ENCODE results near the gene POLD1.

POLD1 gene

GRCh38 chr19:50427318-50427925, 43.3 kb downstream of the POLD1 start:
- Histone ChIP-seq H3K4me3 (ENCODE audit: low read length) (no peak overlapping the region), H3K18ac (ENCODE audit: low read length) (no peak overlapping the region), H3K79me2 (ENCODE audit: control insufficient read depth, insufficient read depth, low read length) (no peaks in the 10 kb centered on the region), H2BK15ac (replicated peaks; ENCODE audit: low read depth) (no peak overlapping the region), H3K23ac (ENCODE audit: low read length) (no peak overlapping the region), H3K9ac (ENCODE audit: low read length) (no peak overlapping the region), H3K79me1 (ENCODE audit: low read length) (no peaks in the 10 kb centered on the region), H3K4me2 (ENCODE audit: low read length) (no peak overlapping the region), H3K36me3 (ENCODE audit: control insufficient read depth, insufficient read depth, low read length) (no peaks in the 10 kb centered on the region), H2BK5ac (ENCODE audit: low read length) (no peak overlapping the region), H3K4me1 (ENCODE audit: control insufficient read depth, low read depth, low read length) (peaks cover 2% of the 10 kb centered on the region), H3K27me3 (ENCODE audit: insufficient read depth, low read length, poor library complexity) (no peaks in the 10 kb centered on the region), H3K27ac (ENCODE audit: low read depth, low read length) (no peak overlapping the region), H4K5ac (ENCODE audit: low read length) (no peak overlapping the region), H3K56ac (ENCODE audit: low read length) (no peak overlapping the region), H2AK5ac (ENCODE audit: low read length) (no peak overlapping the region), H3K4ac (ENCODE audit: low read depth, low read length) (no peak overlapping the region), H4K8ac (ENCODE audit: low read depth, low read length) (no peak overlapping the region), H2BK120ac (ENCODE audit: low read depth, low read length) (no peak overlapping the region)
- no peak for DNase-seq
- WGBS (ENCODE audit: extremely low coverage, insufficient coverage, low lambda C conversion rate) = no CpG with 5 or more reads among the region's 26 CpGs

- Histone ChIP-seq H3K9ac (ENCODE audit: low read length) (peak overlapping the region; percentile 29), H3K79me2 (ENCODE audit: control insufficient read depth, insufficient read depth, low read length) (no peaks in the 10 kb centered on the region), H3K36me3 (ENCODE audit: control insufficient read depth, insufficient read depth, low read length) (no peaks in the 10 kb centered on the region), H3K4ac (ENCODE audit: low read depth, low read length) (no peak overlapping the region), H3K23ac (ENCODE audit: low read length) (no peak overlapping the region), H2BK15ac (replicated peaks; ENCODE audit: low read depth) (no peak overlapping the region), H2AK5ac (ENCODE audit: low read length) (no peak overlapping the region), H3K27me3 (ENCODE audit: insufficient read depth, low read length, poor library complexity) (no peaks in the 10 kb centered on the region), H3K4me1 (ENCODE audit: control insufficient read depth, low read depth, low read length) (peaks cover 2% of the 10 kb centered on the region), H2BK5ac (ENCODE audit: low read length) (no peak overlapping the region), H3K4me2 (ENCODE audit: low read length) (peak overlapping the region; percentile 11), H3K27ac (ENCODE audit: low read depth, low read length) (no peak overlapping the region), H4K5ac (ENCODE audit: low read length) (no peak overlapping the region), H3K18ac (ENCODE audit: low read length) (no peak overlapping the region), H2BK120ac (ENCODE audit: low read depth, low read length) (no peak overlapping the region), H4K8ac (ENCODE audit: low read depth, low read length) (no peak overlapping the region), H3K56ac (ENCODE audit: low read length) (peak overlapping the region; percentile 56), H3K4me3 (ENCODE audit: low read length) (no peak overlapping the region), H3K79me1 (ENCODE audit: low read length) (no peaks in the 10 kb centered on the region)
- peak; percentile 68 for DNase-seq
- no CpG with 5 or more reads among the region's 38 CpGs for WGBS (ENCODE audit: extremely low coverage, insufficient coverage, low lambda C conversion rate)
Observed at GRCh38 chr19:50427997-50428425, 43.9 kb downstream of the POLD1 start.

DNA sequence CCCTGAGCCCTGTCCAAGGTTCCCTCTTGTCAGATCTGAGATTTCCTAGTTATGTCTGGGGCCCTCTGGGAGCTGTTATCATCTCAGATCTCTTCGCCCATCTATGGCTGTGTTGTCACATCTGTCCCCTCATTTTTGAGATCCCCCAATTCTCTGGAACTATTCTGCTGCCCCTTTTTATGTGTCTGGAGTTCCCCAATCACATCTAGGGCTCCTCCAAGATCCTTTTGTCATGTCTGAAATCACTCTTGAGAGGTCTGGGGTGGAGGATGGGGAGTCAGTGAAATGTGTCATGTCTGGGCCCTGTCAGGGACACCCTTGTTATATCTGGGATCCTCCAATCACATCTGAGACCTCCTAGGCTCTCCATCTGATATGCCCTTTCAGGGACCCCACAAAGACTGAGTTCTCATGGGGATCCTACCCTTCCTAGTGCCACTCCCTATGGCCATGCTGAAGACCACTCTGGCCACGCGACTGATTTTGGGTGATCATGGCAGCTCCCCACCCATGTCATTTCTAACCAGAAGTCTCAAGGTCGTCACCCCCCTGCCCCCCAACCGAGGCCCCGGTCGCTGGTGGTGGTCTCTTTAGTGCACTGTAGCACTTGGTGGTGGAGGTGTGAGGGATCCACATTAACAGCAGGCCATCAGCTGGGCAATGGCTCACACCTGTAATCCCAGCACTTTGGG, 44.8 kb downstream of the POLD1 start:
- no peak overlapping the region for H3K4ac ChIP-seq (ENCODE audit: low read depth, low read length)
- no peak overlapping the region for H4K5ac ChIP-seq (ENCODE audit: low read length)
- peaks cover 2% of the 10 kb centered on the region for H3K4me1 ChIP-seq (ENCODE audit: control insufficient read depth, low read depth, low read length)
- no peak overlapping the region for H2BK120ac ChIP-seq (ENCODE audit: low read depth, low read length)
- H2BK5ac ChIP-seq (ENCODE audit: low read length) = no peak overlapping the region
- H2BK15ac ChIP-seq (replicated peaks; ENCODE audit: low read depth) = no peak overlapping the region
- no peak overlapping the region for H3K23ac ChIP-seq (ENCODE audit: low read length)
- no peak overlapping the region for H3K18ac ChIP-seq (ENCODE audit: low read length)
- H3K4me2 ChIP-seq (ENCODE audit: low read length) = no peak overlapping the region
- no peak overlapping the region for H3K27ac ChIP-seq (ENCODE audit: low read depth, low read length)
- no peaks in the 10 kb centered on the region for H3K36me3 ChIP-seq (ENCODE audit: control insufficient read depth, insufficient read depth, low read length)
- no CpG with 5 or more reads among the region's 7 CpGs for WGBS (ENCODE audit: extremely low coverage, insufficient coverage, low lambda C conversion rate)
- H3K27me3 ChIP-seq (ENCODE audit: insufficient read depth, low read length, poor library complexity) = no peaks in the 10 kb centered on the region
- no peak overlapping the region for H3K9ac ChIP-seq (ENCODE audit: low read length)
- H3K56ac ChIP-seq (ENCODE audit: low read length) = no peak overlapping the region
- H3K4me3 ChIP-seq (ENCODE audit: low read length) = no peak overlapping the region
- H3K79me1 ChIP-seq (ENCODE audit: low read length) = no peaks in the 10 kb centered on the region
- H3K79me2 ChIP-seq (ENCODE audit: control insufficient read depth, insufficient read depth, low read length) = no peaks in the 10 kb centered on the region
- no peak overlapping the region for H2AK5ac ChIP-seq (ENCODE audit: low read length)
- DNase-seq = no peak
- no peak overlapping the region for H4K8ac ChIP-seq (ENCODE audit: low read depth, low read length)

DNA sequence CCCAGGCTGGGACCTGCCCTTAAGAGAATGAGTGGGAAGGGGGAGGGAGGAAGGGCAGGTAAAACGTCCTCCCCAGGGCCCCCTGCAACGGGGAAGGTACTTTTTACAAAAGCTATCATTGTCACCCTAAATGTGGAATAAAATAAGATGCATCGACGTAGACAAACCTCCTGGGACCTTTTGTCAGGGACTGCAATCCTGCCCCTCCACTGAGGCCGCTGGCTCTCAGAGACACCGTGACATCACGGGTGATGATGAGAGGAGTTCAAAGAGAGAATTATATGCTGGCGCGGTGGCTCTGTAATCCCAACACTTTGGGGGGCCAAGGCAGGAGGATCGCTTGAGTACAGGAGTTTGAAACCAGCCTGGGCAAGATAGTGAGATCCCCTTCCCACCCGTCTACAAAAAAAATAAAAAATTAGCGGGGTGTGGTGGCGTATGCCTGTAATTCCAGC, 46.8 kb downstream of the POLD1 start:
- Histone ChIP-seq H3K79me1 (ENCODE audit: low read length) (no peaks in the 10 kb centered on the region), H2BK120ac (ENCODE audit: low read depth, low read length) (no peak overlapping the region), H3K79me2 (ENCODE audit: control insufficient read depth, insufficient read depth, low read length) (no peaks in the 10 kb centered on the region), H2AK5ac (ENCODE audit: low read length) (no peak overlapping the region), H3K36me3 (ENCODE audit: control insufficient read depth, insufficient read depth, low read length) (no peaks in the 10 kb centered on the region), H3K27me3 (ENCODE audit: insufficient read depth, low read length, poor library complexity) (no peaks in the 10 kb centered on the region), H3K18ac (ENCODE audit: low read length) (no peak overlapping the region), H4K5ac (ENCODE audit: low read length) (no peak overlapping the region), H3K4ac (ENCODE audit: low read depth, low read length) (no peak overlapping the region), H2BK5ac (ENCODE audit: low read length) (no peak overlapping the region), H4K8ac (ENCODE audit: low read depth, low read length) (no peak overlapping the region), H3K9ac (ENCODE audit: low read length) (peak overlapping the region; percentile 68), H3K27ac (ENCODE audit: low read depth, low read length) (no peak overlapping the region), H2BK15ac (replicated peaks; ENCODE audit: low read depth) (no peak overlapping the region), H3K4me1 (ENCODE audit: control insufficient read depth, low read depth, low read length) (peaks cover 2% of the 10 kb centered on the region), H3K4me3 (ENCODE audit: low read length) (no peak overlapping the region), H3K23ac (ENCODE audit: low read length) (no peak overlapping the region), H3K56ac (ENCODE audit: low read length) (peak overlapping the region; percentile 80), H3K4me2 (ENCODE audit: low read length) (no peak overlapping the region)
- DNase-seq = no peak
- no CpG with 5 or more reads among the region's 13 CpGs for WGBS (ENCODE audit: extremely low coverage, insufficient coverage, low lambda C conversion rate)

- Histone ChIP-seq H3K36me3 (ENCODE audit: control insufficient read depth, insufficient read depth, low read length) (no peaks in the 10 kb centered on the region), H3K18ac (ENCODE audit: low read length) (peak overlapping the region; percentile 98), H3K4me2 (ENCODE audit: low read length) (peak overlapping the region; percentile 71), H4K5ac (ENCODE audit: low read length) (no peak overlapping the region), H2AK5ac (ENCODE audit: low read length) (no peak overlapping the region), H3K4ac (ENCODE audit: low read depth, low read length) (peak overlapping the region; percentile 45), H3K4me3 (ENCODE audit: low read length) (peak overlapping the region; percentile 71), H2BK15ac (replicated peaks; ENCODE audit: low read depth) (no peak overlapping the region), H2BK120ac (ENCODE audit: low read depth, low read length) (no peak overlapping the region), H3K23ac (ENCODE audit: low read length) (no peak overlapping the region), H3K4me1 (ENCODE audit: control insufficient read depth, low read depth, low read length) (peaks cover 2% of the 10 kb centered on the region), H3K56ac (ENCODE audit: low read length) (peak overlapping the region; percentile 88), H3K79me2 (ENCODE audit: control insufficient read depth, insufficient read depth, low read length) (no peaks in the 10 kb centered on the region), H2BK5ac (ENCODE audit: low read length) (no peak overlapping the region), H3K9ac (ENCODE audit: low read length) (peak overlapping the region; percentile 74), H3K27me3 (ENCODE audit: insufficient read depth, low read length, poor library complexity) (no peaks in the 10 kb centered on the region), H4K8ac (ENCODE audit: low read depth, low read length) (peak overlapping the region; percentile 59), H3K79me1 (ENCODE audit: low read length) (no peaks in the 10 kb centered on the region), H3K27ac (ENCODE audit: low read depth, low read length) (no peak overlapping the region)
- DNase-seq = peak; percentile 89
- no CpG with 5 or more reads among the region's 54 CpGs for WGBS (ENCODE audit: extremely low coverage, insufficient coverage, low lambda C conversion rate)
Observed at GRCh38 chr19:50431343-50432220, 47.4 kb downstream of the POLD1 start.
